HG03045 (cell line): ENCODE measurements around the gene RBP4.
"Not testable (repeated sequence)": the region's sequence is repeated elsewhere in the genome, so short reads cannot be mapped to it uniquely, and the experiment has no call there.

Source experiments
- ATAC-seq: cut with Tn5 transposase; IDR thresholded peaks from one replicate; pipeline ENCODE4 v1.9.1; 2021; ENCODE audit warnings: mild to moderate bottlenecking, moderate library complexity; ENCODE audit not compliant: unreplicated experiment

Gene RBP4

GRCh38 chr10:93567277-93568104, 33.5 kb downstream of the RBP4 start:
- ATAC-seq: no peak

- no peak for ATAC-seq
Measured at GRCh38 chr10:93566435-93567276, 34.4 kb downstream of the RBP4 start, which contains the start of gene FFAR4. TSS of gene FFAR4 (plus strand) at chr10:93566665. CDS start at chr10:93566721, 56 bp downstream.

GRCh38 chr10:93565446-93565845, 35.6 kb downstream of the RBP4 start:
- no peak for ATAC-seq

- ATAC-seq: no peak
Measured at GRCh38 chr10:93560541-93560940, 40.5 kb downstream of the RBP4 start.

GRCh38 chr10:93559490-93559889, 41.5 kb downstream of the RBP4 start:
- ATAC-seq: no peak

GRCh38 chr10:93554760-93555432, 46.1 kb downstream of the RBP4 start:
- peak; percentile 61 for ATAC-seq

GRCh38 chr10:93554316-93554663, 46.7 kb downstream of the RBP4 start:
- no peak for ATAC-seq

GRCh38 chr10:93553482-93554315, 47.3 kb downstream of the RBP4 start:
- no peak for ATAC-seq

- ATAC-seq: no peak
Measured at GRCh38 chr10:93552780-93553179, 48.3 kb downstream of the RBP4 start.

GRCh38 chr10:93550606-93551005, 50.4 kb downstream of the RBP4 start:
- no peak for ATAC-seq

- no peak for ATAC-seq
Measured at GRCh38 chr10:93548376-93549071, 52.5 kb downstream of the RBP4 start.

- ATAC-seq: no peak
Measured at GRCh38 chr10:93547522-93547921, 53.5 kb downstream of the RBP4 start.

- not testable (repeated sequence) for ATAC-seq
Measured at GRCh38 chr10:93546995-93547394, 54.0 kb downstream of the RBP4 start.

- ATAC-seq: no peak
Measured at GRCh38 chr10:93542358-93542791, 58.7 kb downstream of the RBP4 start.
